ENCODE measurements around the gene MED13L.

The MED13L gene

DNA sequence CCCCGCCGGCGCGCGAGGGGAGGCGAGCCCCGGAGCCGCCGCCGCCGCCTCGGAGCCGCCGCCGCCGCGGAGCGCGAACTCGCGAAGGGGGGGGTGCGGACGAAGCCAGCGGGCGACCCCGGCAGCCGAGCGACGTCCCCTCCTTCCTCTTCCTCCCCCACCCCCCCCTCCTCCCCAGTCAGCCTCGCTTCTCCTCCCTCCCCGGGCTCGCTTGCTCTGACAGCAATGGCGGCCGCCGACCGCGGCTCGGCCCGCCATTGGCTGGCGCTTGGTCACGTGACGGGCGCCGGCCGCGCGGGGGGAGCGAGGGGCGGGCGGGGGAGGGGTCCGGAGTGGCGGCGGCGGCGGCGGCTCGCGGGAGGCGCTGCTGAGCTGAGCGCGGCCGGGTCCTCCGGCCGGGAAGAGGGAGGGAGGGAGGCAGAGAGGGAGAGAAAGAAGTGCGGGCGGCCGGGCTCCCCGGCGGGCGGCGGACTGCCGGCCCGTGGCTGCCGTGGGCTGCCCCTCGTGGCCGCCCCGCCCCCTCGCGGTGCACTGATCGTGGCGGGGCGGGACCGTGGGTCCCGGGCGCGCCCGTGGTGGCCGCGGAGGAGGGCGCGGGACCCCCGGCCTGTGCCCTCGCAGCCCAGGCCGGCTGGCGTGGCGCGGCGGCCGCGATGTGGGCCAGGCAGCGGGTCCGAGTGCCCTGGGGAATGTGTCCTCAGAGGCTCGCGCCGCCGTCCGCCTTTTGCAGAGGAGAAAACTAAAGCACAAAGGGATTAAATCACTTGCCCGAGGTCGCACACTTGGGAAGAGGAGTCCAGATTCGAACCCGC, at the start of gene MED13L:
MED13L (minus strand) TSS at position 227 of the 812 bp plus-strand sequence. CDS start 562 bp downstream, outside the sequence.
- peak; percentile 91 to 94 for DNase-seq

DNA sequence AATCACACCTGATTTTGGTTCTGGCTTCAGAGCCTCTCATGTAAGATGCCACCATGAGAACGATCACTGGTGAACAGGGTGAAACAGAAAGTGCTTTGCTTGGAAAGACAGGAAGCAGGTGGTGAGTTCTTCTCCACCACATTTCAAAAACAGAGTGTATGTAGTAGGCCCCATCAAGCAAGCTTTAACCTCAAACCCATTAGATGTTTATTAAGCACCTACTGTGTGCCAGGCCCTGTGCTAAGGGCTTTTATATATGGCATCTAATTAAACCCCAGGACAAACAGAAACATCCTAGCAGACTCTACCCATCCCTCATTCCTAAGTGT, 47.8 kb upstream of the MED13L start:
- peak; percentile 41 to 51 for DNase-seq

- DNase-seq, result peak in 1 of 2 donors; percentile 17
These were observed 47.3 kb upstream of the MED13L start for GRCh38 chr12:116324654-116325335.

DNA sequence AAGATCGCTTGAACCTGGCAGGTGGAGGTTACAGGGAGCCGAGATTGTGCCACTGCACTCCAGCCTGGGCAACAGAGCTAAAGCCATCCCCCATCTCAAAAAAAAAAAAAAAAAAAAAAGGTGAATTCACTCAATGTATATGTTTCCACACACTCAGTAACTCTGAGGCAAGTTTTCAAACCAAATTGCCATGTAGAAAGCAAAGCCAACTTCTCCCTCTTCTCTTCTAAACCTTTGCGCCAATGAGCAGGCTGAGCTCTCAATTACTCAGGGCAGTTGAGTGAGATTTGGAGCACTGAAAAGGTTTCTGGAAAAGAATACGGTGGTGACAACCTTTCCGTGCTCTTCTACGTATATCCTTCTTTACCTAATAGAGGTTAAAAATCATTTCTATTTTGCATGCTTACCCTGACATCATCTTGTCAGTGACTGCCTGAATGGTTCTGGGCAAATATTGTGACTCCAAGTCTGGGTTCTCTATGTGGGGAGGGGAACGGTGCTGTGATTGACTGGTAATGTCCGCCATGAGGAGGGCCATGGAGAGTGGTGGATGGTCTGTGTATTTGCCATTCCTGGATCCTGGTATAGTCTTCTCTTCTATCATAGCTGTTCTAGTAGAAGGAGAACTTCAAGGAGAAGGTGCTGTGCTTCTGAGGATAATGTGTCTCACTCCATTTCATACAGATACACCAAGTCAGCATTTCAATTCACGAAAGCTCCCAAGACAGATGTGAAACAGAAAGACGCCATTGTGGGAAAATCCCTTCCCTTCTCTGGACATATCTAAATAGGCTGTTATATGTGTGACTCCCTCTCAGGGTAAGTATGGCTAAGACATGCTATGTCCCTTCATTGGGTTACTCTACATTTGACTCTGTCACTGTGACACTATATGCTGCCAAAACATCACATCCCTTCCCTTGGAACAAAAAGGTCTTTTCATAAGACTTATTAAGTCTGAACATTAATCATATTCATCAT, 46.2 kb upstream of the MED13L start:
- DNase-seq, result no peak

DNA sequence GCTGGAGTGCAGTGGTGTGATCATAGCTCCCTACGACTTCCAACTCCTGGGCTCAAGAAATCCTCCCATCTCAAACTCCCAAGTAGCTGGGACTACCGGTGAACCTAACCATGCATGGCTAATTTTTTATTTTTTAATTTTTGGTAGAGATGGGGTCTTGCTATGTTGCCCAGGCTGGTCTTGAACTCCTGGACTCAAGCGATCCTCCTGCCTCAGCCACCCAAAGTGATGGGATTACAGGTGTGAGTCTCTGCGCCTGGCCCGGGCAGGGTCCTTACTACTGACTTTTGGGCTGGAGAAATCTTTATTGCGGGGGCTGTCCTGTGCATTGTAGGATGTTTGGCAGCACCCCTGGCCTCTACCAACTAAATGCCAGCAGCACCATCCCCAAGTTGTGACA, 44.4 kb upstream of the MED13L start:
- DNase-seq, result no peak

- DNase-seq, result no peak
These were observed 43.3 kb upstream of the MED13L start for GRCh38 chr12:116320791-116321217.

DNA sequence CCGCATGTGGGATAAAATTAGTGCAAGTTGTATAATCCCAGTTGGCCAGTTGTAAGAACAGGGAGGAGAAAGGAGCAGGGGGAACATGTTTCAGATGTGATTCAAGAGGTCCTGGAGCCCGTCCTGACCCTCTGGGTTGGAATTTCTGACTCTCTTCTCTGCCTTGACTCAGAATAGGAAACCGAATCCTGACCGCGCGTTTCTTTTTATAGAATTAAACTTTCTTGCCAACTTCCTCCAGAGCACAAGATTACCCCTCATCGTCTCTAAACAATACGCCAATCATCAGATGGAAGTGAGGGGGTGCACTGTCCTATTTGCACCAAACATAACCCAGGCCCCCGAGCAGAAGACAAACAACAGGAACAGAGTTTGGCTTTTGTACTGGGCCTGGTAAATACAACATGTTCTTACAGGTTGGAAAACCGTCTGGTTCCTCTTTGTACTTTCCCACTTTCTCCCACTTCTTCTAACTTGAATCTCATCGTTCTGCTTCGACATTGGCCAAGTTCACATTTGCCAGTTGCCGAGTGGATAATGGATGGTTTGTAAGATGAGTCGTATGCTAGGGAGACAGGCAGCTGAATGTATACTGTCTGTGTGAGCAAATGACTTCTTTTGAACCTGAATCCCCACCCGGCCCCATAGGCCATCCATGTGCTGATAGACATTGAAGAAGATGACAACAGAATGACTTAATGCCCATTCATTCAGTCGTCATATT, 42.6 kb upstream of the MED13L start:
- DNase-seq, result no peak

- no peak for DNase-seq
These were observed 41.9 kb upstream of the MED13L start for GRCh38 chr12:116319233-116319897.

- DNase-seq, result no peak
These were observed 41.2 kb upstream of the MED13L start for GRCh38 chr12:116318576-116319232.

DNA sequence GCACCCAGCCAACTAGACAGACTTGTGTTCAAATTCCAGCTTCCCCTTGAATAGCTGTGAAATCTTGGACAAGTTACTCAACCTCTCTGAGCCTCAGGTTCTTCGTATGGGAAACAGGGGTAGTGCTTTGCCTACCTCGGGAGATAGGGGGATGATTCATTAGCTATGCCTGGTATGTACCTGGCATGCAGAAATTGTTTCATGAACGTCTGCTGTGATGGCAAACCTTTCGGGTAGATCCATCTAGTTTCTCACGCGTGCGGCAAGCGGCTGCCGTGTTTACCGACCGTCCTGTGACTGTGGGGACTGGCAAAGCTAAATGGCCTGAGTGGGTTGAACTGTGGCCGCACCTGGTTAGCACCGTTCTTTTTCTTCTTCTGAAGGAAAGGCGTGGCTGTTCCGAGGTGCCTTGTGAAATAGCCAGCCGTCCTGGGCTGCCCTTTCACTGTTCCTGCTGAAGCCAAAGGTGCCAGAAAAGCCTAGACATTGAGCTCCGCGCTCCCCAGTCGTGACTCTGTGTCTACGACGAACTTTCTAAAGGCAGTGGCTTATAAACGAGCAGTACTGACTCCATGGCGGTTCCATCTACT, 40.6 kb upstream of the MED13L start:
- DNase-seq, result no peak

DNA sequence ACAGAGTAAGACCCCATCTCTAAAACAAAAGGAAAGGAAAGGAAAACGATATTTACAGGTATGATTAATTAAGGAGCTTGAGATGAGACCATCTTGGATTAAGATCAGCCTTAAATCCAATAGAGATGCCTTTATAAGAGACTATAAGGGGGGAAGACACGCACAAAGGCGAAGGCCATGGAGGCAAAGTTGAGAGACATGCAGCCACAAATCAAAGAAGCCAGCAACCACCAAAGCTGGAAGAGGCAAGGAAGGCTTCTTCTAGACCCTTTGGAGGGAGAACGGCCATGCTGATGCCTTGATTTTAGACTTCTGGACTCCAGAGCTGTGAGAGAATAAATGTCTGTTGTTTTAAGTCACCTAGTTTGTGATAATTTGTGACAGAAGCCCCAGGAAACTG, 39.6 kb upstream of the MED13L start:
- no peak for DNase-seq

DNA sequence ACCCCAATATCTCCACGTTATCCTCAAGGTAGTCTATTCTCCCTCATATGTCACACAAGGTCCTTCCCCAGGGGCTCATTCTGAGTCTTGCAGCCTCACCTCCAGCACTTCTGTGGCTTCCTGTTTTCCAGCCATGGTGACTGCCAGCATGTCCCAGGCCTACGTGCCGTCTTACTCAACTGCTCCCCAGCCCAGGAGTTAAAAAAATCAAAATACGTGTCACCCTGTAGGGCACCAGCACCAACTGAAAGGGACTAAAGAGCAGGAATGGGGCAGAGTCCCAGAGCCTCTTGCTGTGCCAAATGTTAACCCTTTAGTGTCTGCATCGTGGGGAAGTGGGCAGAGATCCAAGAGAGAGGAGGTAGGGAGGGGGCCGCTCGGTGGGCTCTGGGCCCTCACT, 37.0 kb upstream of the MED13L start:
- no peak for DNase-seq

- no peak for DNase-seq
These were observed 35.9 kb upstream of the MED13L start for GRCh38 chr12:116313194-116313927.

- no peak for DNase-seq
These were observed 32.6 kb upstream of the MED13L start for GRCh38 chr12:116310082-116310481.

- DNase-seq, result no peak
These were observed 31.9 kb upstream of the MED13L start for GRCh38 chr12:116309343-116309742.

- DNase-seq, result no peak
These were observed 31.2 kb upstream of the MED13L start for GRCh38 chr12:116308647-116309046.

DNA sequence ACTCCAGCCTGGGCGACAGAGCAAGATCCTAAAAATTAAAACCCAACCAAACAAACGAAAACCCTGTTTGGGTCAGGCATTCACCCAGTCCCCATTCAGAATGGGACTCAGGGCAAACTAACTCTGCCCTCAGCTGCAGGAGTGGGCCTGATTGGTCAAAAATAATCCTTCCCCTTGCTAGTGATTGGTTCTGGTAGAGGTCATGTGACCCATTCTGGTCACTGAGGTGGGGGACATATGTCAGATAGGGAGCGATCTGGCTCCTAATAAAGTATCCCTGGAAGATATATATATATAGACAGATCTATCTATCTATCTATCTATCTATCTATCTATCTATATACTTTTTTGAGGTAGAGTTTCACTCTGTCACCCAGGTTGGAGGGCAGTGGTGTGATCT, 29.5 kb upstream of the MED13L start:
- no peak for DNase-seq

DNA sequence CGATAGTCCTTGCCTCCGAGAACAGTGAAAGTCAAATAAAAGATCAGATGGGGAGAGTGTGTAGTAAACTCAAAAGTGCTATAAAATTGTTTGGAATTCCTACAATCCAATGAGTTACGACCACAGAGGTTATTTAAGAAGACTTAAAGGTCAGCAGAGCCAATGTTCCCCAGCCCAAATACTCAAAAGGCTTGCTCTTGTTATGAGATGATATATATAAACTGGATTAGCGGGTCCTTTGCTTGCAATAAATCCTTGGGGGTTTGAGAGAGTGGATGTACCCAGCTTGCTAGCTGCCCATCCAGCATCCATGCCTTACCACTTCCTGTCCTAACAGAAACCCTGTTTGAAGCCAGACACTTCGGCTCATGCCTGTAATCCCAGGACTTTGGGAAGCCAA, 29.0 kb upstream of the MED13L start:
- DNase-seq, result no peak

DNA sequence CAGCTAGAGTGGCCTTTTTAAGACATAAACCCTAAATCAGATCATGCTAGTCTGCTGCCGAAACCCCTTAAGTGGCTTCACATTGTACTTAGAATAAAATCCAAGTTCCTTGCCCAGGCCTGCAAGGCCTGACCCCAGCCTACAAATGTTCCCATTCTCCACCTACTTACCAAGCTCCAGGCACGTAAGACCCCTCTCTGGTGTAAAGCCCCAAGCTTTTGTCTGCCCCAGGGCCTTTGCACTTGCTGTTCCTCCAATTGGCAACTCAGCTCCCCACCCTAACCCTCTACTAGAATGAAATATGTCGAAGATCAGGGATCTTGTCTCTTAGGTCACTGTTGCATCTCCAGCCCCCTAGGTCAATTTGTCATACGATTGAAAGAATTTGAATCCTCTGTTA, 27.1 kb upstream of the MED13L start:
- DNase-seq, result no peak

DNA sequence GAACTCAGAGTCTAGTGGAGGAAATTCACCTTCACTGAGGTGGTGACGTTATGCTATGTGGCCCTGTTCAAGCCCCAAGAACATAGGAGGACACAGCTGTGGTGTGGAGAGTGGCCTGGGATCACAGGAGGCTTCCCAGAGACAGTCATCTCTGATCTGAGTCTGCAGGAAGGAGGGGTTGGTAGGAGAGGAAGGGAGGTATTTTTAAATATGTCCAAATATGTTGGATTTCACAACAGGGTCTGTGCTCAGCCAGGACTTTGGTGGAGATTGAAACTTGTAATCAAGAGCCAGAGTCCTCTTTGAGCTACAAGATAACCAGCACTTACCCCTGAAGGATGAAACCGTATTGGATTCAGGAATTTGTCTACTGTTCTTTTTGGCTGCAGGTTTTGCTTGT, 26.4 kb upstream of the MED13L start:
- no peak for DNase-seq

Data from CD4-positive, alpha-beta T cell treated with Interferon alpha-2 for 1 hour (primary cell).